Osteoblast (primary cell): Measurements from ENCODE around the gene GDA. TPM values are rescaled to one million over a fixed set of nuclear protein-coding genes. Genes with fewer than 3 reads are reported as not detected.

Experiments used
- DNase-seq: peaks from one replicate; pipeline ENCODE4 v3.0.0; 2011; ENCODE audit warnings: low spot score, mixed read lengths; ENCODE audit not compliant: insufficient read length; ENCODE audit errors: missing footprints
- H2AFZ ChIP-seq: 2 replicates; pipeline ENCODE4 v1.6.0; 2011; ENCODE audit warnings: mild to moderate bottlenecking, low read length
- H3K27ac ChIP-seq: 2 replicates; pipeline ENCODE4 v1.5.1; 2011; ENCODE audit warnings: mild to moderate bottlenecking, low read depth, low read length, moderate library complexity
- H3K27me3 ChIP-seq: 2 replicates; pipeline ENCODE4 v1.6.0; 2012; ENCODE audit warnings: mild to moderate bottlenecking, control low read depth, inconsistent platforms, low read length, moderate library complexity; ENCODE audit not compliant: insufficient read depth
- H3K36me3 ChIP-seq: 2 replicates; pipeline ENCODE4 v1.5.1; 2011; ENCODE audit warnings: mild to moderate bottlenecking, low read length, control low read depth, moderate library complexity; ENCODE audit not compliant: insufficient read depth
- H3K4me1 ChIP-seq: 2 replicates; pipeline ENCODE4 v1.5.1; 2011; ENCODE audit warnings: mild to moderate bottlenecking, low read length, control low read depth, moderate library complexity; ENCODE audit not compliant: insufficient read depth
- H3K4me2 ChIP-seq: 2 replicates; pipeline ENCODE4 v1.6.0; 2011; ENCODE audit warnings: mild to moderate bottlenecking, low read length; ENCODE audit not compliant: insufficient read depth
- H3K4me3 ChIP-seq: fragments of 200-600 bp; sonication (generic); 3 replicates; pipeline ENCODE4 v1.5.1; 2012; ENCODE audit warnings: mild to moderate bottlenecking, low read length, inconsistent platforms; ENCODE audit not compliant: insufficient read depth
- H3K79me2 ChIP-seq: 2 replicates; pipeline ENCODE4 v1.6.0; 2012; ENCODE audit warnings: mild to moderate bottlenecking, low read length, control low read depth, inconsistent platforms; ENCODE audit not compliant: insufficient read depth
- H3K9me3 ChIP-seq: 2 replicates; pipeline ENCODE4 v1.5.1; 2011; ENCODE audit warnings: low read depth, low read length, control low read depth
- H4K20me1 ChIP-seq: 2 replicates; pipeline ENCODE4 v1.6.0; 2012; ENCODE audit warnings: mild to moderate bottlenecking, low read length, control low read depth; ENCODE audit not compliant: insufficient read depth
- CTCF ChIP-seq: IDR thresholded peaks from 2 replicates; pipeline ENCODE4 v1.5.1; 2011; ENCODE audit warnings: mild to moderate bottlenecking, low read depth, low read length, moderate library complexity; ENCODE audit errors: extremely low read depth
- total RNA-seq: library from RNA; depleted of rRNA; stranded (reverse); fragments of >200 nt; gene quantifications from 2 replicates; pipeline ENCODE4 v1.2.3, GENCODE V29; 2012

GDA gene
- total RNA-seq, 1 donor = not detected

GRCh38 chr9:72193478-72193881 is 44.2 kb downstream of the GDA start:
- no peak for TF ChIP-seq CTCF
- H3K4me2 ChIP-seq = no peak overlapping the region
- H3K27ac ChIP-seq = no peak overlapping the region
- H2AFZ ChIP-seq = no peak overlapping the region
- no peaks in the 10 kb centered on the region for H3K36me3 ChIP-seq
- H3K79me2 ChIP-seq = no peaks in the 10 kb centered on the region
- H3K4me3 ChIP-seq = no peak overlapping the region
- H3K9me3 ChIP-seq = no peaks in the 10 kb centered on the region
- H4K20me1 ChIP-seq = no peaks in the 10 kb centered on the region
- no peak for DNase-seq
- H3K27me3 ChIP-seq = no peaks in the 10 kb centered on the region
- no peaks in the 10 kb centered on the region for H3K4me1 ChIP-seq

GRCh38 chr9:72199238-72199637 is 50.0 kb downstream of the GDA start:
- Histone ChIP-seq H3K27me3 (no peaks in the 10 kb centered on the region), H3K4me3 (no peak overlapping the region), H3K9me3 (no peaks in the 10 kb centered on the region), H4K20me1 (no peaks in the 10 kb centered on the region), H2AFZ (no peak overlapping the region), H3K79me2 (no peaks in the 10 kb centered on the region), H3K4me2 (no peak overlapping the region), H3K27ac (no peak overlapping the region), H3K36me3 (no peaks in the 10 kb centered on the region), H3K4me1 (no peaks in the 10 kb centered on the region)
- no peak for DNase-seq
- no peak for TF ChIP-seq CTCF

- Histone ChIP-seq H3K4me3 (no peak overlapping the region), H3K27ac (no peak overlapping the region), H3K79me2 (no peaks in the 10 kb centered on the region), H2AFZ (no peak overlapping the region), H3K27me3 (no peaks in the 10 kb centered on the region), H3K36me3 (no peaks in the 10 kb centered on the region), H3K4me1 (no peaks in the 10 kb centered on the region), H4K20me1 (no peaks in the 10 kb centered on the region), H3K4me2 (no peak overlapping the region), H3K9me3 (no peaks in the 10 kb centered on the region)
- no peak for DNase-seq
- TF ChIP-seq CTCF = no peak
These were observed 51.2 kb downstream of the GDA start for GRCh38 chr9:72200452-72200851.

- no peak for DNase-seq
- Histone ChIP-seq H3K4me2 (no peak overlapping the region), H3K9me3 (no peaks in the 10 kb centered on the region), H3K27me3 (no peaks in the 10 kb centered on the region), H3K27ac (no peak overlapping the region), H3K4me1 (no peaks in the 10 kb centered on the region), H2AFZ (no peak overlapping the region), H3K79me2 (no peaks in the 10 kb centered on the region), H4K20me1 (no peaks in the 10 kb centered on the region), H3K36me3 (no peaks in the 10 kb centered on the region), H3K4me3 (no peak overlapping the region)
- TF ChIP-seq CTCF = no peak
These were observed 52.8 kb downstream of the GDA start for GRCh38 chr9:72202009-72202408.
